Stomach (tissue), 4 donors: Measurements from ENCODE around the gene MYD88.

ENCODE experiments used
- CTCF ChIP-seq, 7 experiments: fragments of 450-650 bp in 4 of 7; fragments of 200-600 bp in 3 of 7; sonication (generic) in 3 of 7; IDR thresholded peaks; one replicate each; pipeline ENCODE4 v1.5.1; 2016 to 2019; ENCODE audit warnings: antibody characterized with exemption in 7 of 7, control low read depth in 2 of 7, mild to moderate bottlenecking in 1 of 7
- EP300 ChIP-seq: sonication (generic); formaldehyde crosslinking; IDR thresholded peaks from one replicate; pipeline ENCODE4 v1.6.1; 2017; ENCODE audit warnings: antibody characterized with exemption
- POLR2A ChIP-seq, 4 donors: fragments of 450-650 bp; IDR thresholded peaks; one replicate each; pipeline ENCODE4 v1.6.1; 2016; ENCODE audit warnings: antibody characterized with exemption in 4 of 4, control low read depth in 2 of 4, mild to moderate bottlenecking in 1 of 4, moderate library complexity in 1 of 4
- POLR2AphosphoS5 ChIP-seq, 3 donors: sonication (generic); formaldehyde crosslinking; IDR thresholded peaks; one replicate each; pipeline ENCODE4 v1.6.1; 2016; ENCODE audit warnings: antibody characterized with exemption in 3 of 3

GRCh38 chr3:38154033-38154494 lies 15.6 kb downstream of the MYD88 start:
- TF ChIP-seq POLR2A (IDR thresholded peaks at IDR 0.05) (no peak), CTCF (IDR thresholded peaks at IDR 0.05) (no peak), POLR2AphosphoS5 (IDR thresholded peaks at IDR 0.05) (peak in 2 of 3 donors; percentile 25 to 39), EP300 (no peak)
